Measurements from ENCODE around the gene PCIF1.

The PCIF1 gene

GRCh38 chr20:45940469-45940868 is 6.0 kb downstream of the PCIF1 start:
- no peak for TF ChIP-seq CTCF (IDR thresholded peaks at IDR 0.05; ENCODE audit: low read depth, low read length)
- no peak for DNase-seq (ENCODE audit: extremely low read depth, low read depth)

- TF ChIP-seq CTCF (IDR thresholded peaks at IDR 0.05; ENCODE audit: low read depth, low read length) = no peak
- no peak for DNase-seq (ENCODE audit: extremely low read depth, low read depth)
Measured at GRCh38 chr20:45943613-45944012, 9.1 kb downstream of the PCIF1 start.

- DNase-seq (ENCODE audit: extremely low read depth, low read depth) = no peak
- TF ChIP-seq CTCF (IDR thresholded peaks at IDR 0.05; ENCODE audit: low read depth, low read length) = no peak
Measured at GRCh38 chr20:45944151-45944964, 9.9 kb downstream of the PCIF1 start.

GRCh38 chr20:45944965-45945677 is 10.6 kb downstream of the PCIF1 start:
- no peak for DNase-seq (ENCODE audit: extremely low read depth, low read depth)
- no peak for TF ChIP-seq CTCF (IDR thresholded peaks at IDR 0.05; ENCODE audit: low read depth, low read length)

GRCh38 chr20:45945678-45946148 is 11.2 kb downstream of the PCIF1 start:
- no peak for TF ChIP-seq CTCF (IDR thresholded peaks at IDR 0.05; ENCODE audit: low read depth, low read length)
- DNase-seq (ENCODE audit: extremely low read depth, low read depth) = no peak

- TF ChIP-seq CTCF (IDR thresholded peaks at IDR 0.05; ENCODE audit: low read depth, low read length) = no peak
- peak; percentile 73 for DNase-seq (ENCODE audit: extremely low read depth, low read depth)
Measured at GRCh38 chr20:45946149-45946970, 11.9 kb downstream of the PCIF1 start.

All from AG09319 (cell line).